Measurements from ENCODE around the gene CENATAC. TPM values are rescaled to one million over a fixed set of nuclear protein-coding genes. Genes with fewer than 3 reads are reported as not detected.

CENATAC gene
- total and polyA plus RNA-seq, 9 of the 15 experiments (the other 6 are each of a cell fraction or from before 2014, with no cell fraction given), result 2.4 to 25.5 (median 13.7) TPM

GRCh38 chr11:119056421-119056999, 58.6 kb downstream of the CENATAC start (continued):
- TF ChIP-seq ZNF407 (IDR thresholded peaks at IDR 0.05; ENCODE audit: low read depth), result no peak
- no peak for TF ChIP-seq TBP (optimal IDR thresholded peaks at IDR 0.05; ENCODE audit: low read depth, low read length)
- no peak for TF ChIP-seq NR4A1 (CRISPR knock-in tag; IDR thresholded peaks at IDR 0.05)
- no peak for TF ChIP-seq NR4A1 (tag; IDR thresholded peaks at IDR 0.05)
- no peak for TF ChIP-seq WHSC1 (IDR thresholded peaks at IDR 0.05; ENCODE audit: low read length)
- TF ChIP-seq ZNF280B (CRISPR knock-in tag; IDR thresholded peaks at IDR 0.05), result no peak
- TF ChIP-seq ARHGAP35 (IDR thresholded peaks at IDR 0.05; ENCODE audit: partially characterized antibody), result no peak
- TF ChIP-seq GABPB2 (CRISPR knock-in tag; conservative IDR thresholded peaks at IDR 0.05), result 0 out of 2 replicates have a peak, but pooled peaks have one; percentile 21
- no peak for TF ChIP-seq STAG1 (CRISPR knock-in tag; IDR thresholded peaks at IDR 0.05; ENCODE audit: borderline replicate concordance)
- TF ChIP-seq BCLAF1 (IDR thresholded peaks at IDR 0.05; ENCODE audit: borderline replicate concordance in 1 of 2, control insufficient read depth in 1 of 2, low read depth in 2 of 2, low read length in 1 of 2), result no peak
- TF ChIP-seq DPF2 (IDR thresholded peaks at IDR 0.05), result no peak
- no peak for TF ChIP-seq MXD1 (CRISPR knock-in tag; IDR thresholded peaks at IDR 0.05; ENCODE audit: borderline replicate concordance, poor library complexity, severe bottlenecking)
- TF ChIP-seq ZC3H4 (CRISPR knock-in tag; IDR thresholded peaks at IDR 0.05; ENCODE audit: borderline replicate concordance), result peak; percentile 63
